ENCODE data around the gene GSX2. TPM values are rescaled to one million over a fixed set of nuclear protein-coding genes. Genes with fewer than 3 reads are reported as not detected.

GSX2 gene
- polyA plus RNA-seq, 4 donors: not detected

Other genes starting within 250 kb of the GSX2 start
- gene CHIC2, start 35.6 kb upstream of the GSX2 start, polyA plus RNA-seq (ENCODE audit: insufficient read length in 4 of 4): 10 to 100 TPM; 29.0 to 35.9 (median 32.4) TPM
- 100 to 1,000 TPM; 139 to 260 (median 179) TPM for gene PDGFRA, start 129.1 kb downstream of the GSX2 start, polyA plus RNA-seq (ENCODE audit: insufficient read length in 4 of 4)